Activated T-helper 1 cell treated with anti-CD3 and anti-CD28 coated beads, Interleukin-12 subunit alpha, Interleukin-12 subunit beta, Interleukin-2, Interleukin-4 antibody, amounts not matched to agents 30 ng/mL and 10 ng/mL and 1 ng/mL, durations not matched to agents 14 hours and 24 hours and 36 hours (primary cell): ENCODE measurements around the gene PPT2. TPM values are rescaled to one million over a fixed set of nuclear protein-coding genes. Genes with fewer than 3 reads are reported as not detected.

Source experiments
- DNase-seq: peaks from one replicate; pipeline ENCODE4 v3.0.0; 2021; ENCODE audit warnings: low spot score
- H3K27ac Mint-ChIP-seq: one replicate; pipeline ENCODE4 v1.8.0; 2021; ENCODE audit warnings: mild to moderate bottlenecking, mixed read lengths
- H3K27me3 Mint-ChIP-seq: one replicate; pipeline ENCODE4 v1.8.0; 2022; ENCODE audit warnings: mild to moderate bottlenecking, moderate library complexity, mixed read lengths; ENCODE audit not compliant: insufficient read depth
- H3K36me3 Mint-ChIP-seq: one replicate; pipeline ENCODE4 v1.8.0; 2021; ENCODE audit warnings: low read depth, mixed read lengths
- H3K4me1 Mint-ChIP-seq: one replicate; pipeline ENCODE4 v1.8.0; 2021; ENCODE audit warnings: low read depth, mixed read lengths
- H3K4me3 Mint-ChIP-seq: one replicate; pipeline ENCODE4 v1.8.0; 2021; ENCODE audit warnings: mild to moderate bottlenecking, moderate library complexity, mixed read lengths
- H3K9me3 Mint-ChIP-seq: one replicate; pipeline ENCODE4 v1.8.0; 2021; ENCODE audit warnings: mixed read lengths
- intact Hi-C: fragments of 100-400 bp; cut with micrococcal nuclease; formaldehyde crosslinking; loops from one replicate; pipeline ENCODE4 v1.15.1; 2024
- total RNA-seq: library from RNA; stranded (reverse); gene quantifications from 2 replicates; pipeline ENCODE4 v1.2.3, GENCODE V29; 2022

The PPT2 gene
- total RNA-seq, 1 donor from 2014 or later = 17.1 TPM

- no peak for DNase-seq
- no peaks in the 10 kb centered on the region for H3K27me3 Mint-ChIP-seq
- intact Hi-C loops = no loop called here
- H3K4me3 Mint-ChIP-seq = no peak overlapping the region
- peaks cover 17% of the 10 kb centered on the region for H3K36me3 Mint-ChIP-seq
- H3K9me3 Mint-ChIP-seq = no peaks in the 10 kb centered on the region
- no peaks in the 10 kb centered on the region for H3K4me1 Mint-ChIP-seq
- no peak overlapping the region for H3K27ac Mint-ChIP-seq
These were observed 13.3 kb downstream of the PPT2 start for GRCh38 chr6:32167154-32167760.

GRCh38 chr6:32167761-32168262 lies 13.9 kb downstream of the PPT2 start:
- H3K9me3 Mint-ChIP-seq = no peaks in the 10 kb centered on the region
- no peak overlapping the region for H3K4me3 Mint-ChIP-seq
- H3K27me3 Mint-ChIP-seq = no peaks in the 10 kb centered on the region
- no peak overlapping the region for H3K27ac Mint-ChIP-seq
- H3K36me3 Mint-ChIP-seq = peaks cover 17% of the 10 kb centered on the region
- peaks cover 5% of the 10 kb centered on the region for H3K4me1 Mint-ChIP-seq
- no peak for DNase-seq
- intact Hi-C loops = no loop called here

DNA sequence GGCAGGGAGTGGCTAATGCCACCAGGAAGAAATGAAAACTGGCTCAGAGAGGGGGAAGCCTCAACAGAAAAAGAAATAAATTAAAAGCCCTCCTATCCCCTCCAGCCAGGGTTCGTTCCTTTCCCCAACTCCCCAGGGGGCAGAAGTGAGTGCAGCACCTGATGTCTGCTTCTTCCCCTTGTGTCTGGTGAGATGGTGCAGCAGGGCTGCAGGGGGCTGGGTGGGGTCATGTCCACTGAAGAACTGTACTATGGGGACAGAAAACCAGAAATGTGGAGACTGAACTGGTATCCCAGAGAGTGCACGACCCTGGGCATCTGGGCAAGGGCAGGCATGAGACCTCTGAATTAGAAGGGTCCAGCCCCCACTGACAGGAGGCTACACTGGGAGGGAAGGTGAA lies 14.4 kb downstream of the PPT2 start:
- intact Hi-C loops = no loop called here
- H3K4me3 Mint-ChIP-seq = no peak overlapping the region
- H3K4me1 Mint-ChIP-seq = peaks cover 10% of the 10 kb centered on the region
- no peak overlapping the region for H3K27ac Mint-ChIP-seq
- H3K9me3 Mint-ChIP-seq = no peaks in the 10 kb centered on the region
- peaks cover 17% of the 10 kb centered on the region for H3K36me3 Mint-ChIP-seq
- no peak for DNase-seq
- H3K27me3 Mint-ChIP-seq = no peaks in the 10 kb centered on the region

DNA sequence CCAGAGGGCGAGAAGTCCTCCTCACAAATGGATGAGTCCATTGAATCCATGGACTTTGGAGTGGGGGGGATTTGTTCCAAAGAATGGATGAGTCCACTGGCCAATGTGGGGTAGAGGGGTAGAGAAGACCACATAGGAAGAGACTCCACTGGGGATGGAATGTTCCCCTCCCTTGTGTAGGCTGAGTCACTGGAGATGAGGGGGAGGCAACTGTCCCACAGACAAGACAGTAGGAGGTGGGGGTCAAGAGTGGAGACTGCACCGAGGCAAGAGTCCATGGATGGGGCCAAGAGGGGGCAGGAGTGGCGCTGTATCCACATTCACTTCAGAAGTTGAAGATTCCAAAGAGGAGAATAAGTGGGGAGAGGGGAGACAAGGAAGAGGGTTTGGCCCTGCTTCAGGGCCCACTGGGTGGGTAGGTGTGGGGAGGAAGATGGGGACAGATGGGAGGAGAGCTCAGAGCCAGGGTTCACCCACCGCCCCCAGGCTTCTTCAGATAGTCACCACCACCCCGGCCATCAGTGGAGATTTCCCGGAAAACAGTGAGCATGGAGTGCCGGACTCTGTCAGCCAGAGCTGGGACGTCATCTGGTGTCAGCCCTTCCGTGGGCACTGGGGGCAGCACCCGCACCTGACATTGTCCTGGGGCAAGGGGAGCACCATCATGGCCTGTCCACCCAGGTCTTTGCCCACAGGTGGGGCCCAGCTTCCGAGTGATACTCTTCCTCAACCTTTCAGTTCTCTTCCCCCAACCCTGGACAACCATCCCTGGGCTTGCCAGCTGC lies 15.1 kb downstream of the PPT2 start:
- no peak overlapping the region for H3K4me3 Mint-ChIP-seq
- no peak for DNase-seq
- H3K27ac Mint-ChIP-seq = no peak overlapping the region
- intact Hi-C loops = no loop called here
- H3K36me3 Mint-ChIP-seq = peaks cover 17% of the 10 kb centered on the region
- H3K4me1 Mint-ChIP-seq = peaks cover 17% of the 10 kb centered on the region
- H3K9me3 Mint-ChIP-seq = no peaks in the 10 kb centered on the region
- H3K27me3 Mint-ChIP-seq = no peaks in the 10 kb centered on the region

DNA sequence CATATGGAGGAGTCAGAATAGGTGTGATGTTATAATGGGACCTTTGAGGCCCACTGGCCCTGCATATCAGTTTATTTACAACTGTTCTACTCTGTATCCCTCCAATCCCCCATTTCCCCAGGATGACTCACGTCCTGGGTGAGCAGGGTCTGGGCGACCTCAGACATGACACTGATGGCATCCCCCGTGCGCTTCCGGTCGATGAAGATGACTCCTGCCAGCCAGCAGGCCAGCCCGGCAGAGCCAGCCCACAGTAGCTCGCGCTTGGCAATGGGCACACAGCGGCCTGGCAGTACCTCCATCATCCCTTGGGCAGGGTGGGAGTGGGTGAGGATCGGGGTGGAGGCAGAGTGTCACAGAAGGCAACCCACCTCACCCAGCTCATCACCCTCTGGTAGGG lies 16.4 kb downstream of the PPT2 start:
- no peaks in the 10 kb centered on the region for H3K27me3 Mint-ChIP-seq
- peaks cover 17% of the 10 kb centered on the region for H3K36me3 Mint-ChIP-seq
- no peak for DNase-seq
- H3K9me3 Mint-ChIP-seq = no peaks in the 10 kb centered on the region
- H3K27ac Mint-ChIP-seq = no peak overlapping the region
- H3K4me1 Mint-ChIP-seq = peaks cover 21% of the 10 kb centered on the region
- intact Hi-C loops = loop anchor here (10.0 kb wide), 1 partner anchor 1245 kb away; the partner anchor contains the start of genes CUTA and PHF1
- no peak overlapping the region for H3K4me3 Mint-ChIP-seq

DNA sequence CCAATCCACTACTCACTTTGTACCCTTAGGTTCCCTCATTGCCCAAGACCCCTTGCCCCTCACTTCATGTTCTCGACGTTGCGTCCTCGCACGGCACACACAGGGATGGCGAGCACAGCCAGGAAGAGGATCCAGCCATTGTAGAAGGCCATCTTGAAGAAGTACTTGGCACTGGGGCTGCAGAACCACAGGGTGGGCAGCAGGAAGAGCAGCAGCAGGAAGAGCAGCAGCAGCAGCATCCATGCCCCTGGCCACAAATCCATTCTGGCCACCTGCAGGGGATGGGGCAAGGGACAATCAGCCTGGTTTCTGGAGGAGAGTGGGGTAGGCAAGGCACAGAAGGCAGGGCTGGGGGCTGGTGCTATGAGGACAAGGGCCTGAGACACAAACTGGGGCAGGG lies 17.3 kb downstream of the PPT2 start:
- Mint-ChIP-seq H3K4me1 (peaks cover 25% of the 10 kb centered on the region), H3K27ac (no peak overlapping the region), H3K27me3 (no peaks in the 10 kb centered on the region), H3K4me3 (no peak overlapping the region), H3K36me3 (peaks cover 17% of the 10 kb centered on the region), H3K9me3 (no peaks in the 10 kb centered on the region)
- no peak for DNase-seq
- intact Hi-C loops = loop anchor here (10.0 kb wide), 1 partner anchor 1244 kb away; the partner anchor contains the start of genes CUTA and PHF1

DNA sequence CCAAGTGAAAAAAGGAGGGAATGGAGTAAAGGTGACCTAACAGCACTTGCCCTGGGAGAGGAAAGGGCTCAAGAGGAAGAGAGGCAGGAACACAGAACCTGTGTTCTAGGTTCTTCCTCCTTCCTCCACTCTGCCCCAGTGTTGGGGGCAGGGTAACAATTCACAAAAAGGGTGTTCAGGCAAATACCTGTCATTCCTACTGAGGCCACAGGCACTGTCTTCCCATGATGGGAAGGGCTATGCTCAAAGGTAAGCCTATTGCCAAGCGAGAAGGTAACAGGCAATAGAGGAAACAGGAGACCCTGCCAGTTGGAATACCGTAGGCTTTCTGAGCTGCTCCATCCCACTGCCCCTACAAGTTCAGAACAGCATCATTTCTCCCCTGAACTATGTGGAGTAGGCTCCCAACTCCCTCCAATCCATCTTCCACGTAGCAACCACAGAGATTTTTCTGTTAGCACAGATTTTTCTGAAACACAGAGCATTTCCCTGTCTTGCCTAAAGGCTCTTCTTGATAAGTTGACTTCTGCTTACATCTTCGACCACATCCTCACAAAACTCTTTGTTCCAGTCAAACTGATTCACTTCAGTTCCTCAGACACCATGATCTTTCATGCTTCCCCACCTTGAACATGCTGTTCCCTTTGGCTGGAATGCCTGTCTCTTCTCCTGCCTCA lies 19.2 kb downstream of the PPT2 start:
- Mint-ChIP-seq H3K36me3 (peaks cover 14% of the 10 kb centered on the region), H3K4me1 (peaks cover 40% of the 10 kb centered on the region), H3K9me3 (no peaks in the 10 kb centered on the region), H3K4me3 (peak overlapping the region; percentile 2), H3K27me3 (no peaks in the 10 kb centered on the region), H3K27ac (peak overlapping the region; percentile 25)
- DNase-seq = no peak
- intact Hi-C loops = loop anchor here (10.0 kb wide), 1 partner anchor 1242 kb away; the partner anchor contains the start of genes CUTA and PHF1

- Mint-ChIP-seq H3K27me3 (no peaks in the 10 kb centered on the region), H3K9me3 (no peaks in the 10 kb centered on the region), H3K27ac (no peak overlapping the region), H3K36me3 (peaks cover 19% of the 10 kb centered on the region), H3K4me3 (peak overlapping the region; percentile 95), H3K4me1 (peaks cover 50% of the 10 kb centered on the region)
- intact Hi-C loops = loop anchor here (10.0 kb wide), 1 partner anchor 1240 kb away; the partner anchor contains the start of genes CUTA and PHF1
- DNase-seq = no peak
These were observed 20.5 kb downstream of the PPT2 start for GRCh38 chr6:32174416-32174815.

DNA sequence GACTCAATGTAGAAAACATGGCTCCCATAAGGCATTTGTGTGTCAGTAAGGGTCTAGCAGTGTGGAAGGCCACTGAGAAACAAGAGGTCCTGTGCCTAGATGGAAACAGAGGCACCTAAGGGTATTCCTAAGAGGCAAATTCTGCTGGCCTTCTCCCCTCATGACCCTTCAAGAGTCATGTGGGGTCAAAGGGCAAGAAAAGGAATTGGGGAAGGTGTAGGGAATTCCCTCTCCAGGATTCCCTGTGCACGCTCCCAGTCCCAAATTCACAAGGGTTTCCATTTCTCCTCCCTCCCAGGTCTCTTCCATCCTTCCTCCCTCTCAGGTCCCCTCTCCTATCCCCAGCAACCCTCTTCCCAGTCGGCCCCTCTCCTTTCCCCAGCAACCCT lies 21.4 kb downstream of the PPT2 start:
- H3K27ac Mint-ChIP-seq = peak overlapping the region; percentile 79
- no peaks in the 10 kb centered on the region for H3K27me3 Mint-ChIP-seq
- peak overlapping the region; percentile 95 for H3K4me3 Mint-ChIP-seq
- peaks cover 54% of the 10 kb centered on the region for H3K4me1 Mint-ChIP-seq
- intact Hi-C loops = loop anchor here (5.0 to 10.0 kb wide), 5 partner anchors 218 to 1848 kb away; partner anchors contain the start of genes CUTA, EHMT2, NELFE and PHF1
- no peak for DNase-seq
- H3K9me3 Mint-ChIP-seq = no peaks in the 10 kb centered on the region
- H3K36me3 Mint-ChIP-seq = peaks cover 13% of the 10 kb centered on the region

DNA sequence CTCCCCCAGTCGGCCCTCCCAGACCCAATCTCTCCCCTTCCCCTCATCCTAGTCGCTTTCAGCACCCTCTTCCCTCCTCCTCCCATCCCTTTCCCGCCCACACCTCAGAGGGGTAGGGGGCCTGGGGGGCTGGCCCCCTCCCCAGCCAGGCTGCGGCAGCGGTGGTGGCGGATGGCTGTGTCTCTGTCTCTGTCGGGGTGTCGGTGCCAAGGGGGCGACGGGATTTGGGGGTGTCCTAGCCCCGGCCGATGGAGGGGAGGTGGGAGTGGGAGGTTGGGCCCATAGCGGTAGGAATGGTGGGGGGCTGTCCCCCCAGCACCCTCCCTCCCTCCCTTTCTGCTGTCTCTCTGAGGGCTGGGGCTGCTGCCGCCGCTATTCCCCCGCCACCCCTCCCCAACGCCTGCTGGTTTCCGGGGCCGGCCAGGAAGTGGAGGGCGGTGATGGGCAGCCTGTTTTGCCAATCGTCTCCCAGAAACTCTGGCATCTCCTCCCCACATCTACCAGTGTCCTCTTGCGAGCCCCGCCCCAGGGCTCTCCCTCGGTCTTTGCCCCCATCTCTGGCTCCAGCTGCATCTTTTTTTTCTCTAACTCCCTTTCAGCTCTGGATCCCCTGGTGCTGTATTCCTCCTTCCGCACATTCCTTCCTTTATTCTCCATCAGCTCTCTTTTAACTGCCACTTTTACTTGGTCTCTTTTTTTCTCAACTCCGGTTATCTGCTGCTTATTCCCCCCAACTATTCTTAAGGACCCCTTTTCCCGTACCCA lies 22.0 kb downstream of the PPT2 start, which contains the start of gene AGPAT1:
TSS of gene AGPAT1 (minus strand) at position 374 of the 765 bp plus-strand sequence. CDS start 4,588 bp downstream, outside the sequence.
- H3K27ac Mint-ChIP-seq = peak within 1 kb of the TSS; percentile 94
- H3K4me3 Mint-ChIP-seq = peak within 1 kb of the TSS; percentile 95
- H3K4me1 Mint-ChIP-seq = peaks cover 60% of the 10 kb centered on the region
- no peaks in the 10 kb centered on the region for H3K27me3 Mint-ChIP-seq
- peak; percentile 95 for DNase-seq
- intact Hi-C loops = loop anchor here (1.0 to 10.0 kb wide), 10 partner anchors 22 to 1849 kb away; partner anchors contain the start of genes BRD2, CUTA, EHMT2 and GPANK1
- H3K36me3 Mint-ChIP-seq = peaks cover 17% of the 10 kb centered on the region
- H3K9me3 Mint-ChIP-seq = no peaks in the 10 kb centered on the region

DNA sequence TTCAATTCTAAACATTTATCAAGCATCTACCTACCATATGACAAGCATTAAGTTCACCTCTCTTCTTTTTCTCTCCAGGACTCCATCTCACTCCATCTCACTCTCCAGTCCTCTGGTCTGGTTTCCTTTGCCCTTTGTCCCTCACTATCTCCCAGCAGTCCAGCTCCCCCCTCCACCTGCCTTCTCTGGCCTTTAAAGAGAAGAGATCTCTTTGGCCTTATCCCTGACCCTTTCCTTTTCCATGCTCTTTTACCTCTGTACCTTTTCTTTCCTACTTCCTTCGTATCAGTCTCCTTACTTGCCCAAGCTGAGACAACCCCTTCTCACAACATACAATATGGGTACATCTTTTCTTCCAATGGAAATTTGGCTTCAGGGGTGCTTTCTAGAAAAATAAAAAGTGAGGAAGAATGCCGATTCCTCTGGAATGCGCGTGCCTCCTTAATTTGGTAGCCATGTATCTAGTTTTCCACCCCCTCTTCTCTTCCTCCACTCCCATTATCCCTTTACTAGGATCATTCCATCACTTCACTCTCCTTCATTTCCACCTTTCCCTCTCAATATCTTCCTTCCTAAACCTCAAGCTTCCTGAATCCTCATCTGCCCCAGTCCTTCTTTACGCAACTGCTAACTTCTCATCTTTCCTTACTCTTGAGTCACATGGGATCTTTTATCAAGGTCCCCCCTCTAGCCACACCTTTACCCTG lies 22.7 kb downstream of the PPT2 start:
- peaks cover 23% of the 10 kb centered on the region for H3K36me3 Mint-ChIP-seq
- peak overlapping the region; percentile 94 for H3K27ac Mint-ChIP-seq
- H3K4me3 Mint-ChIP-seq = peak overlapping the region; percentile 95
- DNase-seq = no peak
- H3K4me1 Mint-ChIP-seq = peaks cover 61% of the 10 kb centered on the region
- intact Hi-C loops = loop anchor here (1.0 to 10.0 kb wide), 11 partner anchors 22 to 1849 kb away; partner anchors contain the start of genes BRD2, CUTA, EHMT2 and GPANK1
- no peaks in the 10 kb centered on the region for H3K9me3 Mint-ChIP-seq
- no peaks in the 10 kb centered on the region for H3K27me3 Mint-ChIP-seq
